H1 (cell line): ENCODE data around the gene TOP2B. TPM values are rescaled to one million over a fixed set of nuclear protein-coding genes. Genes with fewer than 3 reads are reported as not detected.

Source experiments
- CTCF ChIA-PET: fragments of 300-600 bp; sonication (Branson Sonifier 250); formaldehyde crosslinking; loops from one replicate; lab custom pipeline; 2021; ENCODE audit not compliant: partially characterized antibody; lab: Charles Lee
- POLR2A ChIA-PET: fragments of 300-600 bp; sonication (Branson Sonifier 250); formaldehyde crosslinking; loops from one replicate; lab custom pipeline; 2021; ENCODE audit warnings: inconsistent platforms; ENCODE audit not compliant: partially characterized antibody; lab: Charles Lee
- DNase-seq, 2 experiments: peaks; one replicate each; pipeline versions ENCODE4 v3.0.0 to v3.0.0-alpha.2; 2010 to 2022; ENCODE audit warnings: low spot score in 2 of 2, low read depth in 1 of 2, mixed read lengths in 1 of 2
- FAIRE-seq: peaks from 2 replicates; lab custom pipeline; 2011; peaks lifted over from hg19 to GRCh38; lab: Jason Lieb, UNC
- H2AFZ ChIP-seq: 2 replicates; pipeline ENCODE4 v1.8.1; 2012; ENCODE audit warnings: low read length, inconsistent platforms
- H2AK5ac ChIP-seq: 2 replicates; pipeline ENCODE4 v1.6.1; 2013; ENCODE audit warnings: low read depth, low read length
- H2BK120ac ChIP-seq: replicated peaks from 2 replicates; pipeline ENCODE3; 2013; ENCODE audit warnings: low read depth, low read length, inconsistent platforms
- H2BK12ac ChIP-seq: 2 replicates; pipeline ENCODE4 v1.6.1; 2013; ENCODE audit warnings: low read depth, low read length
- H2BK15ac ChIP-seq: 2 replicates; pipeline ENCODE4 v1.6.1; 2013; ENCODE audit warnings: low read length
- H2BK20ac ChIP-seq: 2 replicates; pipeline ENCODE4 v1.6.1; 2013; ENCODE audit warnings: low read length
- H2BK5ac ChIP-seq: 2 replicates; pipeline ENCODE4 v1.6.1; 2013; ENCODE audit warnings: low read depth, low read length
- H3K14ac ChIP-seq: 2 replicates; pipeline ENCODE4 v1.6.1; 2013; ENCODE audit warnings: inconsistent platforms; ENCODE audit not compliant: insufficient read length
- H3K18ac ChIP-seq: 2 replicates; pipeline ENCODE4 v1.6.1; 2013; ENCODE audit warnings: low read length; ENCODE audit errors: extremely low read depth
- H3K23ac ChIP-seq: 2 replicates; pipeline ENCODE4 v1.6.1; 2013; ENCODE audit warnings: inconsistent platforms; ENCODE audit not compliant: insufficient read length
- H3K23me2 ChIP-seq: 2 replicates; pipeline ENCODE4 v1.6.1; 2013; ENCODE audit warnings: low read depth, low read length
- H3K27ac ChIP-seq: 2 replicates; pipeline ENCODE4 v1.6.1; 2011; ENCODE audit warnings: low read depth, low read length, inconsistent platforms
- H3K27me3 ChIP-seq, 4 experiments: replicated peaks in 1 of 4; 1 replicate in 1 of 4; 2 replicates in 3 of 4; pipeline versions ENCODE4 v1.6.1 to v1.8.1; 2011 to 2013; ENCODE audit warnings: low read length in 3 of 4, mild to moderate bottlenecking in 3 of 4, inconsistent platforms in 2 of 4, mixed read lengths in 2 of 4, moderate library complexity in 1 of 4; ENCODE audit not compliant: control insufficient read depth in 3 of 4, insufficient read depth in 3 of 4; ENCODE audit errors: extremely low read depth in 1 of 4
- H3K36me3 ChIP-seq, 4 experiments: 2 replicates each; pipeline versions ENCODE4 v1.6.1 to v1.8.1; 2011 to 2013; ENCODE audit warnings: mild to moderate bottlenecking in 4 of 4, low read length in 3 of 4, moderate library complexity in 2 of 4, control low read depth in 1 of 4, inconsistent platforms in 1 of 4; ENCODE audit not compliant: insufficient read depth in 4 of 4, control insufficient read depth in 2 of 4
- H3K4ac ChIP-seq: replicated peaks from 2 replicates; pipeline ENCODE3; 2013; ENCODE audit warnings: low read length, low read depth, mixed read lengths, inconsistent platforms; ENCODE audit not compliant: insufficient read length
- H3K4me1 ChIP-seq, 4 experiments: replicated peaks in 1 of 4; 1 replicate in 1 of 4; 2 replicates in 3 of 4; pipeline versions ENCODE4 v1.6.1 to v1.8.1; 2011 to 2013; ENCODE audit warnings: low read length in 3 of 4, inconsistent platforms in 2 of 4, mixed read lengths in 1 of 4; ENCODE audit not compliant: insufficient read depth in 4 of 4, control insufficient read depth in 3 of 4
- H3K4me2 ChIP-seq, 2 experiments: 2 replicates each; pipeline versions ENCODE4 v1.6.1 to v1.8.1; 2011 to 2013; ENCODE audit warnings: low read depth in 2 of 2, low read length in 2 of 2, control low read depth in 1 of 2, inconsistent platforms in 1 of 2, mild to moderate bottlenecking in 1 of 2; ENCODE audit not compliant: insufficient read depth in 1 of 2
- H3K4me3 ChIP-seq, 4 experiments: fragments of 200-600, 300-600 bp in 1 of 4; sonication (generic), shearing (Covaris generic), sonication (Bioruptor Twin) in 1 of 4; 2 replicates each; pipeline versions ENCODE4 v1.5.1 to v1.8.1; 2011 to 2016; ENCODE audit warnings: low read length in 4 of 4, low read depth in 3 of 4, control low read depth in 2 of 4, inconsistent platforms in 2 of 4, mild to moderate bottlenecking in 2 of 4, mixed read lengths in 1 of 4, moderate library complexity in 1 of 4; ENCODE audit not compliant: insufficient read depth in 2 of 4; ENCODE audit errors: extremely low read depth in 1 of 4
- H3K56ac ChIP-seq: replicated peaks from 2 replicates; pipeline ENCODE3; 2013; ENCODE audit warnings: low read depth, mild to moderate bottlenecking, mixed read lengths, low read length, inconsistent platforms; ENCODE audit not compliant: insufficient read length
- H3K79me1 ChIP-seq: 2 replicates; pipeline ENCODE4 v1.6.1; 2013; ENCODE audit warnings: low read depth, low read length, control low read depth
- H3K79me2 ChIP-seq, 2 experiments: 2 replicates each; pipeline versions ENCODE4 v1.6.1 to v1.8.1; 2012 to 2013; ENCODE audit warnings: low read length in 2 of 2, mild to moderate bottlenecking in 2 of 2, inconsistent platforms in 1 of 2; ENCODE audit not compliant: insufficient read depth in 2 of 2, control insufficient read depth in 1 of 2
- H3K9ac ChIP-seq, 4 experiments: replicated peaks in 1 of 4; 1 replicate in 1 of 4; 2 replicates in 3 of 4; pipeline versions ENCODE4 v1.6.1 to v1.8.1; 2011 to 2013; ENCODE audit warnings: low read depth in 3 of 4, low read length in 3 of 4, control low read depth in 2 of 4, mild to moderate bottlenecking in 2 of 4, moderate library complexity in 2 of 4, inconsistent platforms in 1 of 4; ENCODE audit errors: extremely low read depth in 1 of 4
- H3K9me3 ChIP-seq, 2 experiments: 2 replicates each; pipeline versions ENCODE4 v1.6.1 to v1.8.1; 2012 to 2013; ENCODE audit warnings: mild to moderate bottlenecking in 2 of 2, moderate library complexity in 2 of 2, control low read depth in 1 of 2, inconsistent platforms in 1 of 2, low read depth in 1 of 2, low read length in 1 of 2, mixed read lengths in 1 of 2; ENCODE audit not compliant: insufficient read depth in 2 of 2
- H4K20me1 ChIP-seq, 2 experiments: replicated peaks in 1 of 2; 2 replicates each; pipeline versions ENCODE3 to v1.8.1; 2011 to 2013; ENCODE audit warnings: inconsistent platforms in 2 of 2, low read length in 2 of 2, mild to moderate bottlenecking in 1 of 2; ENCODE audit not compliant: insufficient read depth in 2 of 2, control insufficient read depth in 1 of 2
- H4K5ac ChIP-seq: 2 replicates; pipeline ENCODE4 v1.6.1; 2013; ENCODE audit warnings: low read length, low read depth, mixed read lengths, inconsistent platforms; ENCODE audit not compliant: insufficient read length
- H4K8ac ChIP-seq: 2 replicates; pipeline ENCODE4 v1.8.0; 2013; ENCODE audit warnings: mild to moderate bottlenecking, moderate library complexity, low read length, inconsistent platforms; ENCODE audit not compliant: insufficient read depth; ENCODE audit errors: extremely low read depth
- H4K91ac ChIP-seq: replicated peaks from 2 replicates; pipeline ENCODE3; 2013; ENCODE audit warnings: low read length, mixed read lengths, inconsistent platforms; ENCODE audit not compliant: insufficient read length
- EGR1 ChIP-seq: IDR thresholded peaks from 2 replicates; pipeline ENCODE4 v1.6.1; 2011; ENCODE audit warnings: low read depth, low read length, borderline replicate concordance
- GABPA ChIP-seq: IDR thresholded peaks from 2 replicates; pipeline ENCODE4 v1.6.1; 2011; ENCODE audit warnings: mild to moderate bottlenecking, low read length, moderate library complexity, borderline replicate concordance; ENCODE audit not compliant: insufficient read depth
- KDM1A ChIP-seq: fragments of 200-600, 300-600 bp; sonication (generic); IDR thresholded peaks from 2 replicates; pipeline ENCODE4 v1.7.1; 2016; ENCODE audit warnings: mild to moderate bottlenecking, low read length, borderline replicate concordance
- KDM5A ChIP-seq: fragments of 200-600 bp; IDR thresholded peaks from 2 replicates; pipeline ENCODE4 v1.7.1; 2012; ENCODE audit warnings: mild to moderate bottlenecking, low read length, inconsistent platforms, mixed read lengths
- MAX ChIP-seq: IDR thresholded peaks from 2 replicates; pipeline ENCODE4 v1.6.1; 2012; ENCODE audit warnings: inconsistent platforms
- WGBS, 2 experiments: shearing (Covaris generic) in 1 of 2; methylation state at CpG; one replicate each; pipeline versions ENCODE4 v1.1.6 to v1.1.7; 2013 to 2015; ENCODE audit warnings: low lambda C conversion rate in 2 of 2, mixed read lengths in 2 of 2, inconsistent platforms in 1 of 2, low coverage in 1 of 2, missing lambda C conversion rate in 1 of 2; ENCODE audit not compliant: insufficient replicate concordance in 2 of 2, insufficient coverage in 1 of 2, insufficient read length in 1 of 2; ENCODE audit errors: extremely low coverage in 1 of 2, missing lambda C conversion rate in 1 of 2; 5-methylcytosine and 5-hydroxymethylcytosine counted together
- polyA plus RNA-seq, 7 experiments: library from polyadenylated mRNA; depleted of rRNA in 3 of 7; stranded (reverse) in 5 of 7; unstranded in 2 of 7; fragments of >200 nt in 5 of 7; fragments of 200-250 nt in 2 of 7; gene quantifications; 1 replicate in 5 of 7; 2 replicates in 1 of 7; 4 replicates in 1 of 7; pipeline versions ENCODE4 v1.2.1 to v1.2.3, GENCODE V29; 2011 to 2013; ENCODE audit warnings: missing spikeins in 2 of 7, mixed read lengths in 2 of 7
- total RNA-seq: library from RNA; stranded (reverse); fragmentation: NEBNext Ultra II Directional; extraction: Animal tissue kit (Norgen Biotek cat#: 25700); gene quantifications from 2 replicates; pipeline ENCODE4 v1.2.1, GENCODE V29; 2021
- TF ChIP-seq, protein P1 (sequence below): IDR thresholded peaks from 2 replicates; pipeline ENCODE4 v1.6.1; 2012; ENCODE audit warnings: inconsistent platforms

TOP2B gene
- total and polyA plus RNA-seq, 2 of the 8 experiments (the other 6 are each of a cell fraction or from before 2014, with no cell fraction given), result 34.9 to 206 TPM

GRCh38 chr3:25633919-25634318 is 30.8 kb downstream of the TOP2B start:
- H2BK5ac ChIP-seq, result no peak overlapping the region
- H3K56ac ChIP-seq, result no peak overlapping the region
- H3K27me3 ChIP-seq, result no peaks in the 10 kb centered on the region
- no peak overlapping the region for H2BK20ac ChIP-seq
- no peak overlapping the region for H3K4me3 ChIP-seq
- H4K8ac ChIP-seq, result no peak overlapping the region
- TF ChIP-seq GABPA, result no peak
- TF ChIP-seq KDM5A, result no peak
- TF ChIP-seq EGR1, result no peak
- TF ChIP-seq, protein P1, sequence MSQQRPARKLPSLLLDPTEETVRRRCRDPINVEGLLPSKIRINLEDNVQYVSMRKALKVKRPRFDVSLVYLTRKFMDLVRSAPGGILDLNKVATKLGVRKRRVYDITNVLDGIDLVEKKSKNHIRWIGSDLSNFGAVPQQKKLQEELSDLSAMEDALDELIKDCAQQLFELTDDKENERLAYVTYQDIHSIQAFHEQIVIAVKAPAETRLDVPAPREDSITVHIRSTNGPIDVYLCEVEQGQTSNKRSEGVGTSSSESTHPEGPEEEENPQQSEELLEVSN, result no peak
- TF ChIP-seq KDM1A, result no peak
- no peak for TF ChIP-seq MAX
- peaks cover 0 to 74% (median 14%) of the 10 kb centered on the region in 4 experiments; a peak in 7 of 8 replicates for H3K36me3 ChIP-seq
- H3K4me1 ChIP-seq, result no peaks in the 10 kb centered on the region; a peak in 2 of 7 replicates
- no peak overlapping the region for H3K9ac ChIP-seq
- CTCF ChIA-PET, result interaction anchor here (1.1 kb wide), 1 partner anchor 14 kb away, joined by 3 read pairs; no protein-coding TSS in a partner anchor
- FAIRE-seq, result no peak
- H3K4ac ChIP-seq, result no peak overlapping the region
- no peak overlapping the region for H4K91ac ChIP-seq
- no peak overlapping the region for H2BK12ac ChIP-seq
- H3K23ac ChIP-seq, result no peak overlapping the region
- H3K14ac ChIP-seq, result no peak overlapping the region
- POLR2A ChIA-PET, result no interaction called here
- H4K20me1 ChIP-seq, result no peaks in the 10 kb centered on the region
- H2AK5ac ChIP-seq, result no peak overlapping the region
- H2BK120ac ChIP-seq, result no peak overlapping the region
- DNase-seq, result no peak
- no peak overlapping the region for H3K18ac ChIP-seq
- no peak overlapping the region for H2BK15ac ChIP-seq
- WGBS, 2 experiments, result 85 to 100% methylated on average over 1 to 3 of the region's 3 CpGs
- H3K27ac ChIP-seq, result no peak overlapping the region
- H3K23me2 ChIP-seq, result no peaks in the 10 kb centered on the region
- no peak overlapping the region for H4K5ac ChIP-seq
- H3K9me3 ChIP-seq, result no peaks in the 10 kb centered on the region
- no peaks in the 10 kb centered on the region for H3K79me1 ChIP-seq
- H3K79me2 ChIP-seq, result no peaks in the 10 kb centered on the region
- H3K4me2 ChIP-seq, result no peak overlapping the region; a peak in 1 of 4 replicates
- H2AFZ ChIP-seq, result no peak overlapping the region
